Activated CD4-positive, alpha-beta T cell treated with anti-CD3 and anti-CD28 coated beads for 36 hours (primary cell): Measurements from ENCODE around the gene C4orf17. TPM values are rescaled to one million over a fixed set of nuclear protein-coding genes. Genes with fewer than 3 reads are reported as not detected.

Experiments used
- ATAC-seq: fragments of 200-7000 bp; cut with Tn5 transposase; one replicate; pipeline ENCODE4 v1.10.0; 2021; ENCODE audit warnings: mild to moderate bottlenecking, moderate library complexity
- CTCF ChIA-PET: fragments of 350-600 bp; sonication (Branson Sonifier 250); formaldehyde crosslinking; loops from one replicate; lab custom pipeline; 2021; ENCODE audit warnings: antibody characterized with exemption; lab: Charles Lee
- POLR2A ChIA-PET: fragments of 350-600 bp; sonication (Branson Sonifier 250); formaldehyde crosslinking; loops from one replicate; lab custom pipeline; 2021; ENCODE audit warnings: antibody characterized with exemption, inconsistent platforms; lab: Charles Lee
- DNase-seq: peaks from one replicate; pipeline ENCODE4 v3.0.0-alpha.2; 2020
- H3K27ac Mint-ChIP-seq: one replicate; pipeline ENCODE4 v1.8.0; 2021; ENCODE audit warnings: mixed read lengths
- H3K27me3 Mint-ChIP-seq: one replicate; pipeline ENCODE4 v1.8.0; 2021; ENCODE audit warnings: mixed read lengths
- H3K36me3 Mint-ChIP-seq: one replicate; pipeline ENCODE4 v1.8.0; 2021; ENCODE audit warnings: low read depth, mixed read lengths
- H3K4me1 Mint-ChIP-seq: one replicate; pipeline ENCODE4 v1.8.0; 2021; ENCODE audit warnings: mixed read lengths
- H3K4me3 Mint-ChIP-seq: one replicate; pipeline ENCODE4 v1.8.0; 2021; ENCODE audit warnings: mild to moderate bottlenecking, moderate library complexity, mixed read lengths
- H3K9me3 Mint-ChIP-seq: one replicate; pipeline ENCODE4 v1.8.0; 2021; ENCODE audit warnings: low read depth, mixed read lengths
- intact Hi-C, 2 experiments: fragments of 100-400 bp; cut with DNase I in 1 of 2; cut with micrococcal nuclease in 1 of 2; formaldehyde crosslinking; loops; one replicate each; pipeline versions ENCODE4 v1.14.2 to v1.15.1; 2022 to 2024; cut with DNase I, micrococcal nuclease
- total RNA-seq, 2 experiments: library from RNA; stranded (reverse); gene quantifications; one replicate each; pipeline ENCODE4 v1.2.3, GENCODE V29; 2021

C4orf17 gene
- total RNA-seq, 2 experiments from 2014 or later, result not detected

- H3K4me1 Mint-ChIP-seq, result no peaks in the 10 kb centered on the region
- POLR2A ChIA-PET, result no interaction called here
- no peak for DNase-seq
- CTCF ChIA-PET, result interaction anchor here (0.7 kb wide), 1 partner anchor 14 kb away, joined by 3 read pairs; no protein-coding TSS in a partner anchor
- H3K36me3 Mint-ChIP-seq, result no peaks in the 10 kb centered on the region
- intact Hi-C loops, result no loop called here
- ATAC-seq, result no peak
- H3K9me3 Mint-ChIP-seq, result no peaks in the 10 kb centered on the region
- peaks cover 26% of the 10 kb centered on the region for H3K27me3 Mint-ChIP-seq
- H3K27ac Mint-ChIP-seq, result no peak overlapping the region
- H3K4me3 Mint-ChIP-seq, result no peak overlapping the region
Measured at GRCh38 chr4:99578714-99579113, 67.9 kb downstream of the C4orf17 start.

- ATAC-seq (no peak), DNase-seq (no peak)
- ChIA-PET CTCF (no interaction called here), POLR2A (no interaction called here)
- Mint-ChIP-seq H3K36me3 (no peaks in the 10 kb centered on the region), H3K9me3 (no peaks in the 10 kb centered on the region), H3K4me1 (no peaks in the 10 kb centered on the region), H3K4me3 (no peak overlapping the region), H3K27me3 (peaks cover 20% of the 10 kb centered on the region), H3K27ac (no peak overlapping the region)
- intact Hi-C loops, result no loop called here
Measured at GRCh38 chr4:99585516-99585915, 74.7 kb downstream of the C4orf17 start.

- H3K9me3 Mint-ChIP-seq, result no peaks in the 10 kb centered on the region
- H3K4me3 Mint-ChIP-seq, result no peak overlapping the region
- DNase-seq (no peak), ATAC-seq (no peak)
- ChIA-PET POLR2A (no interaction called here), CTCF (no interaction called here)
- no peaks in the 10 kb centered on the region for H3K4me1 Mint-ChIP-seq
- intact Hi-C loops, result no loop called here
- no peaks in the 10 kb centered on the region for H3K36me3 Mint-ChIP-seq
- peaks cover 19% of the 10 kb centered on the region for H3K27me3 Mint-ChIP-seq
- no peak overlapping the region for H3K27ac Mint-ChIP-seq
Measured at GRCh38 chr4:99586322-99586721, 75.5 kb downstream of the C4orf17 start.

GRCh38 chr4:99586797-99587196, 76.0 kb downstream of the C4orf17 start:
- no peak for DNase-seq
- no peak for ATAC-seq
- Mint-ChIP-seq H3K4me3 (no peak overlapping the region), H3K27ac (no peak overlapping the region), H3K36me3 (no peaks in the 10 kb centered on the region), H3K4me1 (no peaks in the 10 kb centered on the region), H3K27me3 (peaks cover 15% of the 10 kb centered on the region), H3K9me3 (no peaks in the 10 kb centered on the region)
- intact Hi-C loops, result no loop called here
- POLR2A ChIA-PET, result no interaction called here
- CTCF ChIA-PET, result no interaction called here

GRCh38 chr4:99587309-99587708, 76.5 kb downstream of the C4orf17 start:
- ChIA-PET CTCF (no interaction called here), POLR2A (no interaction called here)
- no peak overlapping the region for H3K27ac Mint-ChIP-seq
- H3K4me1 Mint-ChIP-seq, result no peaks in the 10 kb centered on the region
- intact Hi-C loops, result no loop called here
- ATAC-seq (no peak), DNase-seq (no peak)
- no peak overlapping the region for H3K4me3 Mint-ChIP-seq
- H3K36me3 Mint-ChIP-seq, result no peaks in the 10 kb centered on the region
- no peaks in the 10 kb centered on the region for H3K9me3 Mint-ChIP-seq
- peaks cover 12% of the 10 kb centered on the region for H3K27me3 Mint-ChIP-seq

GRCh38 chr4:99587803-99588202, 77.0 kb downstream of the C4orf17 start:
- no peak overlapping the region for H3K27ac Mint-ChIP-seq
- H3K4me3 Mint-ChIP-seq, result no peak overlapping the region
- H3K9me3 Mint-ChIP-seq, result no peaks in the 10 kb centered on the region
- ChIA-PET POLR2A (no interaction called here), CTCF (no interaction called here)
- ATAC-seq, result no peak
- no peaks in the 10 kb centered on the region for H3K36me3 Mint-ChIP-seq
- no peaks in the 10 kb centered on the region for H3K4me1 Mint-ChIP-seq
- peaks cover 9% of the 10 kb centered on the region for H3K27me3 Mint-ChIP-seq
- DNase-seq, result no peak
- intact Hi-C loops, result no loop called here

GRCh38 chr4:99591757-99592156, 80.9 kb downstream of the C4orf17 start:
- ChIA-PET CTCF (no interaction called here), POLR2A (no interaction called here)
- H3K36me3 Mint-ChIP-seq, result no peaks in the 10 kb centered on the region
- no peaks in the 10 kb centered on the region for H3K9me3 Mint-ChIP-seq
- no peaks in the 10 kb centered on the region for H3K4me1 Mint-ChIP-seq
- ATAC-seq (no peak), DNase-seq (no peak)
- H3K4me3 Mint-ChIP-seq, result no peak overlapping the region
- intact Hi-C loops, result no loop called here
- H3K27me3 Mint-ChIP-seq, result peaks cover 2% of the 10 kb centered on the region
- H3K27ac Mint-ChIP-seq, result no peak overlapping the region

Other genes with a start within 250 kb of the C4orf17 start
- gene ADH1A, start 220.0 kb upstream of the C4orf17 start, total RNA-seq, result not detected
- gene ADH1B, start 189.6 kb upstream of the C4orf17 start, total RNA-seq, result not detected
- gene ADH1C, start 158.3 kb upstream of the C4orf17 start, total RNA-seq, result not detected
- gene ADH7, start 75.7 kb upstream of the C4orf17 start, total RNA-seq, result not detected
- gene TRMT10A, start 53.0 kb downstream of the C4orf17 start, total RNA-seq, result 1 to 10 TPM; 7.8 to 9.8 TPM
- under 1 TPM; 0.16 to 0.25 TPM for gene MTTP, start 63.8 kb downstream of the C4orf17 start, total RNA-seq
- gene C4orf54, start 146.8 kb downstream of the C4orf17 start, total RNA-seq, result not detected